H1 (cell line): ENCODE data around the gene KCNK4. TPM values are rescaled to one million over a fixed set of nuclear protein-coding genes. Genes with fewer than 3 reads are reported as not detected.

Source experiments
- CEBPB ChIP-seq: IDR thresholded peaks from 2 replicates; pipeline ENCODE4 v1.6.1; 2012; ENCODE audit warnings: low read depth, low read length
- CHD2 ChIP-seq: IDR thresholded peaks from 2 replicates; pipeline ENCODE4 v1.6.1; 2012; ENCODE audit warnings: low read length, improper control_type of control experiment
- CHD7 ChIP-seq: fragments of 300-600 bp; sonication (generic); IDR thresholded peaks from 2 replicates; pipeline ENCODE4 v1.7.1; 2012; ENCODE audit warnings: low read length, moderate library complexity, mild to moderate bottlenecking, inconsistent platforms; ENCODE audit not compliant: insufficient replicate concordance
- HDAC6 ChIP-seq: IDR thresholded peaks from one replicate; pipeline ENCODE4 v1.7.1; 2012; ENCODE audit warnings: low read depth, mild to moderate bottlenecking, inconsistent platforms, low read length, moderate library complexity
- JUND ChIP-seq: IDR thresholded peaks from 2 replicates; pipeline ENCODE4 v1.6.1; 2011; ENCODE audit warnings: mild to moderate bottlenecking, improper control_type of control experiment, low read length
- KDM5A ChIP-seq: fragments of 200-600 bp; IDR thresholded peaks from 2 replicates; pipeline ENCODE4 v1.7.1; 2012; ENCODE audit warnings: mild to moderate bottlenecking, low read length, inconsistent platforms, mixed read lengths
- MAX ChIP-seq: IDR thresholded peaks from 2 replicates; pipeline ENCODE4 v1.6.1; 2012; ENCODE audit warnings: inconsistent platforms
- TBP ChIP-seq: IDR thresholded peaks from 2 replicates; pipeline ENCODE4 v1.6.1; 2011; ENCODE audit warnings: low read depth, low read length, improper control_type of control experiment
- USF2 ChIP-seq: IDR thresholded peaks from 2 replicates; pipeline ENCODE4 v1.6.1; 2011; ENCODE audit warnings: low read length, improper control_type of control experiment
- polyA plus RNA-seq, 7 experiments: library from polyadenylated mRNA; depleted of rRNA in 3 of 7; stranded (reverse) in 5 of 7; unstranded in 2 of 7; fragments of >200 nt in 5 of 7; fragments of 200-250 nt in 2 of 7; gene quantifications; 1 replicate in 5 of 7; 2 replicates in 1 of 7; 4 replicates in 1 of 7; pipeline versions ENCODE4 v1.2.1 to v1.2.3, GENCODE V29; 2011 to 2013; ENCODE audit warnings: missing spikeins in 2 of 7, mixed read lengths in 2 of 7
- total RNA-seq: library from RNA; stranded (reverse); fragmentation: NEBNext Ultra II Directional; extraction: Animal tissue kit (Norgen Biotek cat#: 25700); gene quantifications from 2 replicates; pipeline ENCODE4 v1.2.1, GENCODE V29; 2021

The KCNK4 gene
- total and polyA plus RNA-seq, 2 of the 8 experiments (the other 6 are each of a cell fraction or from before 2014, with no cell fraction given) = 0.19 TPM; not detected in 1

- TF ChIP-seq CHD7 (no peak), KDM5A (no peak), HDAC6 (no peak), CEBPB (no peak), MAX (no peak), USF2 (no peak), JUND (no peak), TBP (no peak), CHD2 (no peak)
- TF ChIP-seq, all 59 proteins: peak for 0
Observed at GRCh38 chr11:64266339-64266738, 24.8 kb upstream of the KCNK4 start (continued).
